Muscle of leg (tissue), 11 donors: ENCODE data around the gene PHACTR3. TPM values are rescaled to one million over a fixed set of nuclear protein-coding genes. Genes with fewer than 3 reads are reported as not detected.
"Not testable (repeated sequence)": the region's sequence is repeated elsewhere in the genome, so short reads cannot be mapped to it uniquely, and the experiment has no call there.

Experiments
- DNase-seq: peaks from one replicate; pipeline ENCODE4 v3.0.0; 2013
- H3K27ac ChIP-seq: one replicate; pipeline ENCODE4 v1.5.1; 2013; ENCODE audit warnings: mild to moderate bottlenecking, low read length, control low read depth
- H3K27me3 ChIP-seq: one replicate; pipeline ENCODE4 v1.6.1; 2013; ENCODE audit warnings: low read length; ENCODE audit not compliant: control insufficient read depth, insufficient read depth
- H3K36me3 ChIP-seq: one replicate; pipeline ENCODE4 v1.6.1; 2013; ENCODE audit warnings: low read length; ENCODE audit not compliant: control insufficient read depth, insufficient read depth
- H3K4me1 ChIP-seq: one replicate; pipeline ENCODE4 v1.6.1; 2013; ENCODE audit warnings: low read length; ENCODE audit not compliant: control insufficient read depth, insufficient read depth
- H3K4me3 ChIP-seq: one replicate; pipeline ENCODE4 v1.5.1; 2013; ENCODE audit warnings: low read length, control low read depth
- H3K9me3 ChIP-seq: replicated peaks from 2 replicates; pipeline ENCODE4 v1.6.1; 2013; ENCODE audit warnings: low read depth, low read length; ENCODE audit not compliant: control insufficient read depth
- WGBS: methylation state at CpG from one replicate; pipeline ENCODE4 v1.1.5; 2013; ENCODE audit warnings: missing lambda C conversion rate; ENCODE audit not compliant: insufficient coverage; 5-methylcytosine and 5-hydroxymethylcytosine counted together
- polyA plus RNA-seq, 8 donors: library from polyadenylated mRNA; unstranded; fragments of 120-200 nt; gene quantifications; one replicate each; pipeline versions ENCODE4 v1.2.1 to v1.2.3, GENCODE V29; 2013; ENCODE audit warnings: inconsistent platforms in 1 of 8, low replicate concordance in 1 of 8; ENCODE audit not compliant: insufficient read length in 8 of 8, insufficient read depth in 1 of 8
- total RNA-seq: library from RNA; stranded (reverse); fragments of 120-200 nt; gene quantifications from one replicate; pipeline ENCODE4 v1.2.4, GENCODE V29; 2013

The PHACTR3 gene
- total and polyA plus RNA-seq, 9 donors, result 4.7 to 17.0 (median 9.9) TPM

GRCh38 chr20:59884494-59884893 is 280.2 kb downstream of the PHACTR3 start:
- H3K27me3 ChIP-seq, result no peaks in the 10 kb centered on the region
- no peak overlapping the region for H3K27ac ChIP-seq
- no peaks in the 10 kb centered on the region for H3K4me1 ChIP-seq
- no peak overlapping the region for H3K4me3 ChIP-seq
- no peak for DNase-seq
- no CpG with 5 or more reads among the region's 3 CpGs for WGBS
- H3K9me3 ChIP-seq, result no peaks in the 10 kb centered on the region
- no peaks in the 10 kb centered on the region for H3K36me3 ChIP-seq

DNA sequence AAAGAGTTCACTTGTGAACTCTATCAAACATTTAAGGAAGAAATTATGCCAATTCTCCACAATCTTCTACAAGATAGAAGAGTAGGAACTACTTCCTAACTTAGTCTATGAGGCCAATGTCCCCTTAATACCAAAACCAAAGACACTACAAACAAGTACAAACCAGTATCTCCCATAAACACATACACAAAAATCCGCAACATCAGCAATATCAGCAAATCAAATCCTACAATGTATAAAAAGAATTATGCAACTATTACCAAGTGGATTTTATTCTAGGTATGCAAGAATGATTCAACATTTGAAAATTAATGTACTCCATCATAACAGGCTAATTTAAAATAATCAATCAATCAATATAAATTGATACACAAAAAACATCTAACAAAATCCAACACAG is 283.7 kb downstream of the PHACTR3 start:
- WGBS, result no CpG with 5 or more reads among the region's 1 CpG
- no peaks in the 10 kb centered on the region for H3K4me1 ChIP-seq
- H3K27me3 ChIP-seq, result no peaks in the 10 kb centered on the region
- H3K4me3 ChIP-seq, result no peak overlapping the region
- DNase-seq, result no peak
- no peak overlapping the region for H3K27ac ChIP-seq
- H3K36me3 ChIP-seq, result no peaks in the 10 kb centered on the region
- no peaks in the 10 kb centered on the region for H3K9me3 ChIP-seq

DNA sequence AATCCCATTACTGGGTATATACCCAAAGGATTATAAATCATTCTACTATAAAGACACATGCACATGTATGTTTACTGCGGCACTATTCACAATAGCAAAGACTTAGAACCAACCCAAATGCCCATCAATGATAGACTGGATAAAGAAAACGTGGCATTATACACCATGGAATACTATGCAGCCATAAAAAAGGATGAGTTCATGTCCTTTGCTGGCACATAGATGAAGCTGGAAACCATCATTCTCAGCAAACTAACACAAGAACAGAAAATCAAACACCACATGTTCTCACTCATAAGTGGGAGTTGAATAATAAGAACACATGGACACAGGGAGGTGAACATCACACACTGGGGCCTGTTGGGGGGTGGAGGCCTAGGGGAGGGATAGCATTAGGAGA is 285.7 kb downstream of the PHACTR3 start:
- not testable (repeated sequence) for H3K36me3 ChIP-seq, H3K4me3 ChIP-seq, H3K27ac ChIP-seq, DNase-seq, H3K27me3 ChIP-seq, H3K9me3 ChIP-seq, H3K4me1 ChIP-seq
- no CpG with 5 or more reads among the region's 2 CpGs for WGBS

DNA sequence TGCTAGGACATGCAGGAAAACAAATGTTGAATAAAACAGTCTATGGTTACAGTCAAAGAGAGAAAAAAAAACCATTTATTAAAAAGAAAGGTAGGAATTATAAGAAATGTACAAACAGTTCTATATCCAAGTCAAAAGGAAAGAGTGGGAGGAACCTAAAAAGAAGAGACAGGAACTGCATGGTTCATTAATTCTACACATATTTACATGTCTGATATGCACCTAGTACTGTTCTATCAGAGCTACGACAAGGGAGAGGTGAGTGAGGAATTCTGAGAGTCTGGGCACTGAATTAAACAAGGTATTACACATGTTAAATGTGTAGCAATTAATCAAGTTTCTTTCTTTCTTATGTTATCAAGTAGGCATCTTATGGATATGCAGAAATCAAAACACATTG is 287.2 kb downstream of the PHACTR3 start:
- WGBS, result no CpG with 5 or more reads among the region's 1 CpG
- DNase-seq, result no peak

DNA sequence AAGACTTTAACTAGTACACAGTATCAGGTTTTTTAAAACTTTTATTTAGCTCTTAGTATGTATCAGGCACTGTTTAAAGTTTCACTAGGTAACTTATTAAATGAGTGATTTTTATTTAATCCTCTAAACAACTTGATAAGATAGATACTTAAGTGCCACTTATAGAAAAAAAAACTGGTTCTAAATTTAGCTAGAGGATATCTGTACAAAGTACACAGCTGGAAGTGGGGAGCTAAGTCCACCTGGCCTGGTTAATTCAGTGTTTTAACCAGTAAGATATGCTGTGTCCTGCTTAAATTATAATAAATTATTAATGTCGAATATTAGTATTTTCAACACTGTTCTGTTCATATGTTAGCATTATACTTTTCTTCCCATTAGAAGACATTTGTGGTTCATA is 291.6 kb downstream of the PHACTR3 start:
- H3K36me3 ChIP-seq, result no peaks in the 10 kb centered on the region
- no peaks in the 10 kb centered on the region for H3K27me3 ChIP-seq
- no peak overlapping the region for H3K4me3 ChIP-seq
- H3K27ac ChIP-seq, result no peak overlapping the region
- WGBS, result no CpG with 5 or more reads among the region's 1 CpG
- H3K4me1 ChIP-seq, result no peaks in the 10 kb centered on the region
- H3K9me3 ChIP-seq, result no peaks in the 10 kb centered on the region
- DNase-seq, result no peak

More for the DNA sequence above, 287.2 kb downstream of the PHACTR3 start:
- no peak overlapping the region for H3K27ac ChIP-seq
- no peaks in the 10 kb centered on the region for H3K36me3 ChIP-seq
- H3K4me3 ChIP-seq, result no peak overlapping the region
- no peaks in the 10 kb centered on the region for H3K4me1 ChIP-seq
- no peaks in the 10 kb centered on the region for H3K27me3 ChIP-seq
- H3K9me3 ChIP-seq, result no peaks in the 10 kb centered on the region
